Peyer's patch (tissue), 4 donors: ENCODE data around the gene ITGA7.

Source experiments
- CTCF ChIP-seq, 6 experiments: fragments of 450-650 bp in 4 of 6; fragments of 200-600 bp in 2 of 6; sonication (generic) in 1 of 6; IDR thresholded peaks; one replicate each; pipeline ENCODE4 v1.5.1; 2017 to 2019; ENCODE audit warnings: antibody characterized with exemption in 6 of 6, mild to moderate bottlenecking in 3 of 6, moderate library complexity in 1 of 6
- POLR2A ChIP-seq, 2 donors: fragments of 450-650 bp; IDR thresholded peaks; one replicate each; pipeline ENCODE4 v1.5.1; 2017; ENCODE audit warnings: antibody characterized with exemption in 2 of 2, mild to moderate bottlenecking in 2 of 2, moderate library complexity in 2 of 2

GRCh38 chr12:55746913-55747231 lies 39.2 kb upstream of the ITGA7 start:
- no peak for TF ChIP-seq CTCF (IDR thresholded peaks at IDR 0.05)
- TF ChIP-seq POLR2A (IDR thresholded peaks at IDR 0.05) = no peak
